Activated effector memory CD4-positive, alpha-beta T cell treated with Interleukin-2 at 50 U/mL for 16 hours (primary cell): Measurements from ENCODE around the gene STAT3.
"Not testable (repeated sequence)": the region's sequence is repeated elsewhere in the genome, so short reads cannot be mapped to it uniquely, and the experiment has no call there.

ENCODE experiments used
- DNase-seq: peaks from one replicate; pipeline ENCODE4 v3.0.0-alpha.2; 2020

STAT3 gene

DNA sequence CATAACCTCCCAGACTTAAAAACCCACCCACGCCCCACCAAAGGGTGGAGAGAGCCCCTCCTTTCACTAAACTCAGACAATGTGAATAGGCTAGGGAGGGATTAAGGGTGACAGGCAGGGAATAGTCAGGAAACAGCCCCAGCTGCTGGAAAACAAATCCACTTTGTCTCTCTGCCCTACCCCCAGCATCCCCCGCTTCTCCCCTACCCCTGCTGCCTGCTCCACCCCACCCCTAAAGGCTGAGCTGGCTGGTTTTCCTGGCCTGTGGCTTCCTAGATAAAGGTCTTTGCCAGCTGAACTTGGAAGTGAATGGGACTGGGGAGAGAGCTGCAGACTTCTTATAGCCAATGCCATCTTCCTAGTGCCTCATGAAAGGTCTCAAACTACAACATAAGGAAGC, 19.8 kb upstream of the STAT3 start:
- DNase-seq: no peak

DNA sequence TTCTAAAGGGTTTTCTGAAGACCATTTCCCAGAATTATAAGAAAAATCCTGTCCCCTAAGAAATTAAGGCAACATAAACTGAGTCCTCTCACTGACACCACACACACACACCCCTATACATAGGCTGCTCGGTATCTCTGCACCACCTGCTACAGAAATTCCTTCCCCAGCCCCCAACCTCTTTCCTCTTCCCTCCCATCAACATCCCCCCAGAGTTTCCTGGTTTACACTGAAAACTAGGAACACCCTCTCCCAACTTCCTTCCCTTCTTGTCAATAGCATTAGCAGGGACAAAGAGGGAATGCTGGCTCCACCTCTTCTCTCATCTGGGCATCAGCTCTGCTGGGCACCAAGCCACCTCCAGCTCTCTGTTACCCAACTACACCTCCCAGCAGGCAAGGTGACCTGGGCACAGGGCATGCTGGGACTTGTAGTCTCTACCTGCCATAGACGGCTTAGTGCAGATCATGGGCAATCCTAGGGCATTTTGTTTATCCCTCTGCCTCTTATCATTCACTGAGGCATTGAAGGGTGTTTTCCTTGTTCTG, 19.1 kb upstream of the STAT3 start:
- DNase-seq: peak; percentile 39

DNA sequence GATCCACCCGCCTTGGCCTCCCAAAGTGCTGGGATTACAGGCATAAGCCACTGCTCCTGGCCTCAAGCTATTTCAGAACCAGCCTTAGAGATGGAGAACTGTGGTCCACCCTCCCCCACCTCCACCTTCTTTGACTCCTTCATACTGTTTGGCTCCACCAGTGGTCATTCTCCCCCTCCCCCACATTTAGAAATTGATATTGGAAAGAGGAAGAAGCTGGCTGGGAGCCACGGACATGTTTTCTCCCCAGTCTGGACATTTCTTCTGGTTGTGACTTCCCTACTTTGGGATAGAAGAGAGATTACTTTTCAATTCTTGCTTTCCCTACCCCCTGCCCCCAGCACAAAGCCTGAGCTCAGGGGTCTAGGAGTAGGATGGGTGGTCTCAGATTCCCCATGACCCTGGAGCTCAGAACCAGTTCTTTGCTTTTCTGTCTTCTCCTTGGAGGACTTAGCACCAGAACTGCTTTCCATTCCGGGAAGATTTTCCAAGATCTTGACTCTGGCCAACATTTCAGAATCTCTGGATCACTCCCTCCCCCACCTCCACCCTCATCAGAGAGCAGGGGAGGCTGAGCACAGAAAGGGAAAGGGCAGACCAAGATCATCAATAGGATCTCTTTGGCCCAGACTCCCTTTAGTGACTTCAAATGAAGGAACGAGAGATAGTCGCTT, 18.5 kb upstream of the STAT3 start:
- no peak for DNase-seq

DNA sequence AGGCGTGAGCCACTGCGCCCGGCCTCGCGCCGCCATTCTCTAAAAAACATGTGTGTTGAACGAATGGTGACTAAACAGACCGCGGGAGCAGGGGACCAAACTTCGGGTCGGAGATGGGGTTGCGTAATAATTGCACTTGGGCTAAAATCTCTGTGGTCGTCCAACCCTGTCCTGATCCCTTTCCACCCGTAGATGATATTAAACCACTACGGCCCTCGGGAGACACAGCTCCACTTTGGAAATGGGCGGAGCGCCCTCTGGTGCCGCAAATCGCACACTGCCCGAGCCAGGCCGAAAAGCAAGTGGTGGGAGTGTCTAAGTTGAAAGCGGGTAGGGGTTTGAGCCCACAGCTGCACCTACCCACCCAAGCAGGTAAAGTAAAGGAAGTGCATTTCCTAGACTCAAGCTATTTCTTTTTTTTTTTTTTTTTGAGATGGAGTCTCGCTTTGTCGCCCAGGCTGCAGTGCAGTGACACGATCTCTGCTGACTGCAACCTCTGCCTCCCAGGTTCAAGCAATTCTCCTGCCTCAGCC, 17.8 kb upstream of the STAT3 start:
- peak; percentile 69 for DNase-seq

DNA sequence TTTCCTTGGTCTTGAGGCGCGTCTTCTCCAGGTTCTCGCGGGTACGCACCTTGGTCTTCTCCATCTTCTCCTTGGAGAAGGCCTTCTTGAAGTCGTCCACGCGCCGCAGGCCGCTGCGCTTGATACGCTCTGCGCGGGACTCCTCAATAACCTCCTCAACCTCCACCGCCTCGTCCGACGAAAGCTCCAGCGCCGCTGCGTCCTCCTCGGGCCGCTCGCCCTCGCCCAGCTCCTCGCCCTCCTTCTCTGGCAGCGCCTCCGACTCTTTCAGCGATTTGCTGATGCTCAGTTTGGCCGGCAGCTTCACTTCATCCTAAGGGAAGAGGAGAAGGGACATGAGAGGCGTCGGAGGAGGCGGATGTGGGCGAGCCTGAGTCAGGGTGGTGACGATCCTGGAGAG, 16.8 kb upstream of the STAT3 start:
- DNase-seq: no peak

DNA sequence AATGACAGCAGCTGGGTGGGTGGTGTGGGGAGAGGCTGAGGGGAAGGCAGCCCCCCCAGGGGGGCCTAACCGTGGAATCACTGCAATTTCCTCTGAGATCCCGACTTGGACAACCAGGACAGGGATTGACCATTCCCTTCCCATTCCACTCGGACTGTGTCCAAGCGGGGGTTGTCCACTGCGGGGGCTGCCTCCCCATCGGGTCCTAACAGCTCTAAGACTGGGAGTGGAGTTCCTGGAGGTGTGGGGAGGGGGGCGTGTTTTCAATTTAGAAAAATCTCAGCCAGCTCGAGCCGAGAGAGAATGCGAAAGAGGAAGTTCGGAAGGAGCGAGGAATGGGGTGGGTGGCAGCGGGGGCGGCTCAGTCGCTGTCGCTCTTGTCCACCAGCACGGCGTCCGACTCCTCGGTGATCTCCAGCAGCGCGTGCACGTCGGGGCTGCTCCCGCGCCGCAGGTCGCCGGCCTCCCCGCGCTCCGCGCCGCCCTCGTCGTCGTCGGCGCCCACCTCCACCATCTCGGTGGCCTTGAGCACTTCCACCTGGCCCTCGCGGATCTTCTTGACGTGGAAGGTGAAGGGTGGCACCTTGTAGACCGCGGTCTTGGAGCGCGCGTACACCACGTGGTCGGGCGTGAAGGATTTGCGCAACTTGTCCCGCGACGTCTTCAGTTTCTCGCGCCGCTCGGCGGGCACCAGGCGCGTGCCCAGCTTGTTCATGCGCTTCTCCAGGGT, 16.2 kb upstream of the STAT3 start:
- DNase-seq: no peak

DNA sequence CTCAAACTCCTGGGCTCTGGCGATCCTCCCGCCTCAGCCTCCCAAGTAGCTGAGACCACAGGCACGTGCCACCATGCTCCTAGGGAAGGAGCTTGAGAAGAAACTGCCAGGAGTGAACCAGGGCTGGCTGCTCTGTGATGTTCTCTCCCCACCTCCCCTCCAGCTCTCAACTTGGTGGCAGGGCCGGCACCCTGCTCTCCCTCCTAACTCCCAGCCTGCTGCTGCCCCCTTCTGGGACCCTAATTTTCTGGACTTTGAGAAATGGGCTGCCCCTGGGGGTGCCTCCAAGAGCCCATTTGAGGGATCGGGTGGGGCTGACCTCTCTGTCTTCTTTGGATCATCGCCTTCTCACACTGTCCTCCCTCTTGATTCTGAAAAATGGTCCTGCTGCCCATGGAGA, 14.9 kb upstream of the STAT3 start:
- peak; percentile 14 for DNase-seq

DNA sequence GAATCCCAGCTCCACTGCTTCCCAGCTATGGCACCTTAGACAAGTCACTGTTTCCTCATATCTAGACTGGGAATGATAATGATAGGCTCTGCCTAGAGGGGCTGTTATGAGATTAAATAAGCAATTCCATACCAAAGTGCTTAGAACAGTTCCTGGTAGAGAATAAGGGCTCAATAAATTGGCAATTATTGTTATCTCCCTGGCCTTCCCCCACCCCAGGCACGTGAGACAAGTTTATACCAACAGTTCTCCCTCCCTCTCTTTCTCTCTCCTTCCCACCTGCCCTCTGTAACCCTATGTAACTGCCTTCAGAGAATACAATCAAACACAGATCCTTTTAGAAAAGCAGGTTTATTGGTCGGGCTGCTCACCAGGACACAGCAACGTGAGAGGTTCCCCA, 13.9 kb upstream of the STAT3 start:
- DNase-seq: no peak

DNA sequence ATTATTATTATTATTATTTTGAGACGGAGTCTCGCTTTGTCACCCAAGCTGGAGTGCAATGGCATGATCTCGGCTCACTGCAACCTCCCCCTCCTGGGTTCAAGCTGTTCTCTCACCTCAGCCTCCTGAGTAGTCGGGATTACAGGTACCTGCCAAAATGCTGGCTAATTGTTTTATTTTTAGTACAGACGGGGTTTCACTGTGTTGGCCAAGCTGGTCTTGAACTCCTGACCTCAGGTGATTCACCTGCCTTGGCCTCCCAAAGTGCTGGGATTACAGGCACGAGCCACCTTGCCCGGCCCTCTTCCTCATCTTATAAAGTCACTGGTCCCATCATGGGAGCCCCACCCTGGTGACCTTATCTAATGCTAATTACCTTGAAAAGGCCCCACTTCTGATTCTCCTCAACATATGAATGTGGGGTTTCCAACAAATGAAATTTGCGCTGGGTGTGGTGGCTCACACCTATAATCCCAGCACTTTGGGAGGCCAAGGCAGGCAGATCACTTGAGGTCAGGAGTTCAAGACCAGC, 12.7 kb upstream of the STAT3 start:
- DNase-seq: not testable (repeated sequence)

DNA sequence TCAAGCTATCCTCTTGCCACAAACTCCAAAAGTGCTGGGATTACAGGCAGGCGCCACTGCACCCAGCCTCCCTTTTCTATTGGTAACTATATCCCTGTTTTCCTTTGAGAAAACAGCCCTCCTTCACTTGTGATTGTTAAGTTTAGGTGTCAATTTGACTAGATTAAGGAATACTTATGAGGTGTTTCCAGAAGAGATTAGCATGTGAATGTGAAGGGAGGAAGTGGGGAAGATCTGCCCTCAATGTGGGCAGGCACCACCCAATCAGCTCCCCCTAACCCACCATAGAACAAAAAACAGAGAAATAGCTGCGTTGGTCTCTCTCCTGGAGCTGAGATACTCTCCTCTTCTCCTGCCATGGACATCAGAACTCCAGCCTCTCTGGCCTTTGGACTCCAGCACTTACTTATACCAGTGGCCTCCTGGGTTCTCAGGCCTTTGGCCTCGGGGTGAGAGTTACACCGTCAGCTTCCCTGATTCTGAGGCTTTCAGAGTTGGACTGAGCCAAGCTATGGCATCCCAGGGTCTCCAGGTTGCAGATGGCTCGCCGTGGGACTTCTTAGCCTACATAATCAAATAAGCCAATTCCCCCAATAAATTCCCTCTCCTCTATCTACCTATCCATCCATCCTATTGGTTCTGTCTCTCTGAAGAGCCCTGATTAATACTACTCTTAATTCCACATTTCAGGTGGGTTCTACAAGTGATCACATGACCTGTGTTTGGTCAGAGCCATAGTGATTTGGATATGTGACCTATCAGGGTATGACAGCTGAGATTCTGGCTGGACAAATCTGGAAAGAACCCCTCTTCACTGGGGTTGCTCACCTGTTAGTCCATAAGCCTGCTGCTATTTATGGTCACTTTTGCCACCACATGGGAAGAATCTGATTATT, 12.0 kb upstream of the STAT3 start:
- no peak for DNase-seq

DNA sequence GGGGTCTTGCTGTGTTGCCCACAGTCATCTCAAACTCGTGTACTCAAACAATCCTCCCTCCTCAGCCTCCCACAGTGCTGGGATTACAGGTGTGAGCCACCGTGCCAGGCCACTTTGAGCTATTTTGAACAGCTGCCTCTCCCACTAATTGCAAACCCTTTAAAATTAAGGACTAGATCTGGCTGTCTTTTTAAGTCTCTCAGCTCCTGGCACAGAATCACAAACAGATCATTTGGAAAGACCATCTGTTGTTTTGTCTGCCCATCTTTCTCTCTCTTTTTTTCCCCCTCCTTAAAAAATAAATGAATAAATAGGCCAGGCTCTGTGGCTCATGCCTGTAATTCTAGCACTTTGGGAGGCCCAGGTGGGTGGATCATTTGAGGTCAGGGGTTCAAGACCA, 10.9 kb upstream of the STAT3 start:
- no peak for DNase-seq

DNA sequence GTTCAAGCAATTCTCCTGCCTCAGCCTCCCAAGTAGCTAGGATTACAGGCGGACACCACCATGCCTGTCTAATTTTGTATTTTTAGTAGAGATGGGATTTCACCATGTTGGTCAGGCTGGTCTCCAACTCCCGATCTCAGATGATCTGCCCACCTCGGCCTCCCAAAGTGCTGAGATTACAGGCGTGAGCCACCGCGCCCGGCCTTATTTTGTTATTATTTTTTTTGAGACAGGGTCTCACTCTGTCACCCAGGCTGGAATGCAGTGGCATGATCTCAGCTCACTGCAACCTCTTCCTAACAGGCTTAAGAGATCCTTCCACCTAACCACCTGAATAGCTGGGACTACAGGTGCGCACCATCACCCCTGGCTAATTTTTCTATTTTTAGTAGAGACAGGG, 7.4 kb upstream of the STAT3 start:
- not testable (repeated sequence) for DNase-seq

DNA sequence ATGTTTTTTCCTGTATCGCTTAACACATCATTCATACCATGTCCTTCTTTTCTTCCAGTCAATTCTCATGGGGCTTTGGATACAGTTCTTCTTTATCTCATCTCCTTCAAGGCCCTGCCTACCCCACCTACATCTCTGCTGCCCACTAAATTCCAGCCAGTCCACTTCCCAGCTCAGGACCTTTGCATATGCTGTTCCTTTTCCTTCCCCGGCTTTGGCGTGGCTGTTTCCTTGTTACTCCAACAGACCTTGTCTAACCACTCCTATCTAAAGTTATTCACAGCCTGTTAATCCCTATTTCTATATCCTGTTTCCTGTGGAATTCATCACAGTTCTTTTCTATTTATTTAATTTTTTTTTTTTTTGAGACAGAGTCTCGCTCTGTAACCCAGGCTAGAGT, 6.6 kb upstream of the STAT3 start:
- no peak for DNase-seq

DNA sequence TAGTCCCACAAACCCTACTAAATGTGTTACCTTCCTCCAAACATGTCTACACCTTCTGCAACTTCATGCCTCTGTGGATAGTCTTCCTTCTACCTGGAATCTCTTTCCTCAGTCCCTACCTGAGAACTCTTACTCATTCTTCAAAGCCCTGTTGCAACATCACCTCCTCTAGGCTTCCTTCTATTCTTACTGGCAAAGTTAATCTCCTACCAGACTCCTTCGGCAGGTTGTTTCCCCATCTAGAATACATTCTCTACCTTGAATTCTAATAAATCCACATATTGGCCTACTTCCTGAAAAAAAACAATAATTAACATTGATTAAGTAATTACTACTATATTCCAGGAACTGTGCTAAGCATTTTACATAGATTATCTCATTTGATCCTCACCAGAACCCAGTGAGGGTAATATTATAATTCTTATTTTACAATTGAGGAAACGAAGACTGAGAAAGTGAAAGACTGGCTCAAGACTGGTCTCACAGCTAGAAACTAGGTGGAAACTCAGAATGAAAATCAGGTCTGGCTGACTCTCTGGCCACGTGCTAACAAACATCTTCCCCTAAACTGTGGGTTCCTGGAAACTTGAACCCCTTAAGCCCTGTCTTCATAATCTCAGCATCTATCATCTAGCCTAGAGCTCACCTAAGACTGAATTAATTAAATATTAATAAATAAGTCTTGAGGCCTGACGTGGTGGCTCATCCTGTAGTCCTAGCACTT, 4.6 kb upstream of the STAT3 start:
- no peak for DNase-seq

DNA sequence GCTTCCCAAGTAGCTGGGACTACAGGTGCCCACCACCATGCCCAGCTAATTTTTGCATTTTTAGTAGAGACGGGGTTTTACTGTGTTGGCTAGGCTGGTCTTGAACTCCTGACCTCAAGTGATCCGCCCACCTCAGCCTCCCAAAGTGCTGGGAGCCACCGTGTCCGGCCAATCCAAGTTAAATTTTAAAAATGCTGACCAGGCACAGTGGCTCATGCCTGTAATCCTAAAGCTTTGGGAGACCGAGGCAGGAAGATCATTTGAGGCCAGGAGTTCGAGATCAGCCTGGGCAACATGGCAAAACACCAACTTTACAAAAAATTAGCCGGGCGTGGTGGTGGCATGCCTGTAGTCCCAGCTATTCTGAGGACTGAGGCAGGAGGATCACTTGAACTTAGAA, 3.2 kb upstream of the STAT3 start:
- not testable (repeated sequence) for DNase-seq

DNA sequence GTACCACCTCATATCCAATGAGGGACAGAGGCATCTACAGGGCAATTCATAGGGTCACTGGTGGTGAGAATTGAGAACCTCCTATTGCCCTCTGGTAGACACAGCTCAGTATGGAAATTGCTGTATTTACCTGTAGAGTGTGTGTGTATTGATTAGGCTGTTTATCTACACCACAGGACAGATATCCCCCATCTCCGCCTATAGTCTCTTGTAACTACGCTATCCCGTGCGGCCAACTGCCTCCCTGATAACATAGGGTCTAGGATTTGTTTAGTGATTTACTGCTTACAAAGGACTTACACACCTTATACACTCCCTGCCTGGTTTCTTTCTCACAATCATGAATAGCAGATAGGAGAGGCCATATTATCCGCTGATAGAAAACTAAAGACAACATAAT, 1.7 kb upstream of the STAT3 start:
- no peak for DNase-seq

DNA sequence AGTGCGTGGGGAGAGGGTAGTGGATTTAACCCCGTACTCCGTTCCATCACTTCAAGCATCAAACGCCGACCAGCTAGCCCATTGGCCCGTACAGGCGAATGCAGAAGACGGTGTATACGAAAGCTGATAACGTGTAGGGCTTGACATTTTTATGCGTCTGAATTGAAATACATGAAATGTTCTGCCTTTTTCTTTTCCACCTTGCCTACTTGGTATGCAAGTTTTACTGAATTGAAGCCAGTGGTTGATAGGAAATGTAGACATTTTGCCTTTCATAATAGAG, 834 bp upstream of the STAT3 start:
- DNase-seq: no peak

DNA sequence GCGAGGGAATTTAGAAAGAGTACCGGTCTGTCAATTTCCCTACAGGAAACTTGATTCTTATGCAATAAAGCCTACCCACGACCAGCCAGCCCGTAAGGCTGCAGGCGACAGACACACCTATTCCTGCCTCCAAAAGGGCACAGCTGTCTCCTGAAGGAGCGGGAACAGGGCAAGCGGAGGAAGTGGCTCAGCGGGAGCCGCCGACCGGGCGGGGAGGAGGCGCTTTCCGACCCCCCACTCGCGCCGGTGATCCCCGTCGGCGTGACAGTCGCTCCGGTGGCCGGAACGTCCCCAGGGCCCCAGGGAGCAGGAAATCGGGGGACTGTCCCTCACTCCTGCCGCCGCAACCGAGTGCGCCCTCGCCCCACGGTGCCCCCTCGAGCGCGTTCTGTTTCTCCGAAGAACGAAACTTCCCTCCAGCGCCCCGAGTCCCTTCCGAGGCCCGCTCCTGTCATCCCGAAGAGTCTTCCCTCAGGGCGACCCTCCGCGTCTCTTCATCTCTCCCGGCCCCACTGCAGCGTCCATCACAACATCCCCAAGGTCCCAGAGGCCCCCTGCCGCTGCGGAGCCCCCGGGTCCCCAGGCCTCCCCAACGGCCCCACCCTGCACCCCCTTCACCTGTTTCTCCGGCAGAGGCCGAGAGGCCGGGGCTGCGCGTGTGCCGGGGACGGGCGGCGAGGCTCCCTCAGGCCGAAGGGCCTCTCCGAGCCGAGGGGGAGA, 421 bp downstream of the STAT3 start:
- no peak for DNase-seq

DNA sequence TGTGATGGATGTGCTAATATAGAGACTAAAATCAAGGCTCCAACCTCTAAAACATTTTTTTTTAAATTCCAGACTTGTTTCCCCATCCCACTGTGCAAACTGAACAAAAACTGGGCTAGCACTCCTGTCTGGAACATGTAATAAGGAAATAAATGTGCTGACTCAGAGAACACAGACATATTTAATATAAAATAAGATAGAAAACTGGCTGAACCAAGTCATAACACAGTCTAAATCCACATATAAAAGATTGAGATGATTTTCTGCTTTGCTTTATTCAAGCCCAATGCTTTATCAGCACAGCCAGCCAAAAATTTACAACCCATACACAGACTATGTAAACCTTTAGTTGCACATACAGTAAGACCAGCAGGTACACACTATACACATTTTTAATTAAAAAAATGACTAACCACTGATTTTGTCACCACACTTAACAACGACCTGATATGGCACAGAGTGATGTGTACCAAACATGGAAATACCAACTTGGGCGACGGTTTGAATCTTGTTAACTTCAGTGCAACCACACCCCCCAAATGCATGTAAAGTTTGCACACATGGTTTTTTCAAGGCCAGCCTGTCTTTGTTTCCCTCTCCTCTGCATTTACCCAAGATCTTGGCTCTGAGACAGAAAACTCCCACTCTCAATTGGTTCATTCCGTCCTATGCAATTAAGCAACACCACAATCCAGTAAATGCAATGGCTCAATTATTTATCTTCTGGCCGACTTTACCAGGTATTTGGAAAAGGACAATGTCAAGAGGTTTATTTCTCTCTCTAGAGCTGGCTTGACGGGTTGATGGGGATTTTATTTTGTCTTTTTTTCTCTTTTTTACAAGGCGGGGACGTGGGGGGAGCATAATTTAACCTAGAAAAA, 1.2 kb downstream of the STAT3 start:
- no peak for DNase-seq

DNA sequence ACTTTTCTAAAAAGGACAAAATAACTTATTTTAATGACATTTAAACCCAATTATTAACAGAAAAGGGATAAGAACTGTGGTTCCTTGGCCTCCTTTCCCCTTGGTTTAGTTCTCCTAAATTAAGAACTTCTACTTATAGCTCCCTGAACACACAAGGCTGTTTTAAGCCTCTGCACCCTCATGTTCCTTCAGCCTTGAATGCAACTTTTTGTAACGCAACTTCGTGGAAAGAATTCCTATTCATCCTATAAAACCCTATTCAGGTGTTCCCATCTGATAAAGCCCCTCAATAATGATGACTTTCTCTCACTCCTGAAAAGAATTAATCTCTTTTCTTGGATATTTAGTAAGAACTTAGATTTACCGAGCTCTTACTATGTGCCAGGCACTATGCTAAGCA, 6.3 kb downstream of the STAT3 start:
- no peak for DNase-seq

DNA sequence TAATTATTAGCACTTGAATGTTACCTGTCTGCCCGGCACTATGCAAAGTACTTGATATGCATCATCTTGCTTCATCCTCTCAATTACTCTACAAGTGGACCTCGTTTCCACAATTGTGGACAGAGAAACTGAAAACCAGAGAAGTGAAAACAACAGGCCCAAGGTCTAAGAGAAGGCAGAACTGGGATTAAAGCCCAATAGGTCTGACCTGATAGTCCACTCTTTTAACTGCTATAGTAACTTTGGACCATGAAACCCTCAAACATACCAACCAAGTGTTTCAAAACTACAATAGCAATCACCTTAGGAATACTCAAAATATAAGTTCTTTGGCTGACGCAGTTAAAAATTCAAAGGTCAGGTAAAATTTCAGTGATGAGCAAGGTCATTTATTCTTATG, 7.3 kb downstream of the STAT3 start:
- DNase-seq: no peak
